Ishikawa (cell line): Measurements from ENCODE around the gene KRT13.

Experiments used
- CEBPB ChIP-seq: IDR thresholded peaks from 2 replicates; pipeline ENCODE4 v1.6.1; 2012
- CREB1 ChIP-seq: IDR thresholded peaks from 2 replicates; pipeline ENCODE4 v1.6.1; 2012; ENCODE audit warnings: low read depth
- EGR1 ChIP-seq: IDR thresholded peaks from 2 replicates; pipeline ENCODE4 v1.6.1; 2012
- EP300 ChIP-seq: IDR thresholded peaks from 2 replicates; pipeline ENCODE4 v1.6.1; 2012; ENCODE audit warnings: borderline replicate concordance
- FOXM1 ChIP-seq: IDR thresholded peaks from 2 replicates; pipeline ENCODE4 v1.6.1; 2012; ENCODE audit warnings: low read depth, borderline replicate concordance
- MAX ChIP-seq: IDR thresholded peaks from 2 replicates; pipeline ENCODE4 v1.6.1; 2012
- NFIC ChIP-seq: IDR thresholded peaks from 2 replicates; pipeline ENCODE4 v1.6.1; 2012
- RAD21 ChIP-seq: IDR thresholded peaks from 2 replicates; pipeline ENCODE4 v1.6.1; 2012; ENCODE audit warnings: low read depth
- REST ChIP-seq: IDR thresholded peaks from 2 replicates; pipeline ENCODE4 v1.6.1; 2012; ENCODE audit warnings: low read depth, mild to moderate bottlenecking
- TAF1 ChIP-seq: IDR thresholded peaks from 2 replicates; pipeline ENCODE4 v1.6.1; 2012; ENCODE audit warnings: low read depth, mild to moderate bottlenecking
- TCF12 ChIP-seq: IDR thresholded peaks from 2 replicates; pipeline ENCODE4 v1.6.1; 2012; ENCODE audit warnings: low read depth
- YY1 ChIP-seq: IDR thresholded peaks from 2 replicates; pipeline ENCODE4 v1.6.1; 2012; ENCODE audit warnings: low read depth

- TF ChIP-seq MAX (no peak), YY1 (no peak), FOXM1 (no peak), TAF1 (no peak), EP300 (no peak), RAD21 (no peak), CREB1 (no peak), REST (no peak), CEBPB (no peak), EGR1 (no peak), NFIC (no peak), TCF12 (no peak)
These were observed 39.5 kb upstream of the KRT13 start for GRCh38 chr17:41544935-41545334.
